NCI-H2107 (cell line): ENCODE measurements around the gene INS.

Experiments used
- DNase-seq: peaks from one replicate; lab custom pipeline; 2025; lab: John Stamatoyannopoulos, UW

INS gene

DNA sequence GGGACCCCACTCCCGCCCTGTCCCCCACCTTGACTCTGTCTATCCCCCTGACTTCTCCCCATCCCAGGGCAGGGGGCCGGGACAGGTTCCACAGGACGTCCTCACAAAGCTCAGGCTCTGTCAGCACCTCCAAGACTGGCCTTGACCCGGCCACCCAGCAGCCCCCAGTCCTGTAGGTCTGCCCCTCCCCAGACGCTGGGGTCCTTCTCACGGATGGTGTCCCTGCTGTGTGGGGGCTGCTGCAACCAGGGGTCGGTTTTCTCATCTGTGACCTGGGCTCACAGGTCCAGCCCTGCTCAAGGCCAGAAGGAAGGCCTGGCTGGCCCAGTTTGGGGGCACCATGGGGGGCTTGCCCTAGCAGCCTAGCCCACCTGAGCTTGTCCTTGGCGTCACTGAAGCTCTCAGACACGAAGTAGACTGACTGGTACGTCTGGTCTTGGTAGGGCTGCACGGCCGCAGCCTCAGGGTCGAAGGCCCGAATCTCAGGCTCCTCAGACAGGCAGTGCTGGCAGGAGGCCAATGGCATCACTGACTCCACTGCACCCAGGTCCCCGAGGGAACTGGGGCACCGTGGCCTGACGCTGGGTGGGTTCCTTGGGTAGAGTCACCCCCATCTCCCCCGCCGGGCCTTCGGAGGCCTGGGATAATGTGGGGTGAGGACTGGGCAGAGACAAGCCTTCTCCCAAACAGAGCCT, 4.0 kb upstream of the INS start:
- DNase-seq = no peak

DNA sequence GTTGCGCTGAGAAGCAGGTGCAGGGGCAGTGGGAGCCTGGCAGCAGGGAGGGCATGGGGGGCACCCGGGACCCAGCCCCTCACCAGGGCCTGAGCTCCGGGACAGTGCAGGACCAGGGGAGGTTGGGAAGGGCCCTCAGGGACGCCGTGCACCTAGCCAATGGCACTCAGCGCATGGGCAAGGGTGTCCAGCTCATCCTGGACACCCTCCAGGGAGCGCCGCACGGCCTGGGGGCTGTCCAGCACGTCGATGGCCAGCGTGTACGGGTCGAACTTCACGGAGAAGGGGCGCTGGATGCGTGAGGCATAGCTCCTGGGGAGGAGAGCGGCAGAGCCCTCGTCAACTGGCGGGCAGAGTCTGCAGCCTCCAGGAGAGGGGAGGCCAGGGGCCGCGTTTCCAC, 3.1 kb upstream of the INS start:
- no peak for DNase-seq

GRCh38 chr11:2163428-2163978, 2.5 kb upstream of the INS start:
- DNase-seq = no peak

- no peak for DNase-seq
Measured at GRCh38 chr11:2159536-2160413, 1.2 kb downstream of the INS start.

DNA sequence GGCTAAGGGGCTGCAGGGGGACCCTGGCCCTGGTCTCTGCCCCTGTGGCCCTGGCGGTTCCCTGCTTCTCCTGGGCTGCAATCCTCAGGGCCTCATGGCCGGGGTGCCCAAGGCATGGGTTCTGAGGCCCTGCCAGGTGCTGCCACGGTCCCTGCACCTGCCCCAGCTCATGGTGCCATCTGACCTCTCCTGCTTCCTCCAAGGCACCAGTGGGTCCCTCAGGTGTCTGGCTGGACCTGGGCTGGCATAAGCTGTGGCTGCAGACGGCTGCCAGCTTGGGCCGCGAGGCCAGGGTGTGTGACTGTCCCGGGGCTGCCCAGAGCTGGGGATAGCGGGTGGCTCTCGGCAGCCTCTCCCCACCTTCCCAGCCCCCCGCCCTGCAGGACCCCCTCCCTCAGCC, 2.0 kb downstream of the INS start:
- DNase-seq = no peak

GRCh38 chr11:2158296-2158737, 2.7 kb downstream of the INS start:
- no peak for DNase-seq

- no peak for DNase-seq
Measured at GRCh38 chr11:2157294-2158040, 3.5 kb downstream of the INS start.

GRCh38 chr11:2156416-2157182, 4.4 kb downstream of the INS start:
- no peak for DNase-seq

GRCh38 chr11:2155511-2155910, 5.5 kb downstream of the INS start:
- no peak for DNase-seq

GRCh38 chr11:2154889-2155288, 6.1 kb downstream of the INS start:
- DNase-seq = no peak

GRCh38 chr11:2154195-2154585, 6.8 kb downstream of the INS start:
- no peak for DNase-seq

- no peak for DNase-seq
Measured at GRCh38 chr11:2153581-2154194, 7.3 kb downstream of the INS start.

GRCh38 chr11:2151500-2152257, 9.3 kb downstream of the INS start:
- peak; percentile 35 for DNase-seq

DNA sequence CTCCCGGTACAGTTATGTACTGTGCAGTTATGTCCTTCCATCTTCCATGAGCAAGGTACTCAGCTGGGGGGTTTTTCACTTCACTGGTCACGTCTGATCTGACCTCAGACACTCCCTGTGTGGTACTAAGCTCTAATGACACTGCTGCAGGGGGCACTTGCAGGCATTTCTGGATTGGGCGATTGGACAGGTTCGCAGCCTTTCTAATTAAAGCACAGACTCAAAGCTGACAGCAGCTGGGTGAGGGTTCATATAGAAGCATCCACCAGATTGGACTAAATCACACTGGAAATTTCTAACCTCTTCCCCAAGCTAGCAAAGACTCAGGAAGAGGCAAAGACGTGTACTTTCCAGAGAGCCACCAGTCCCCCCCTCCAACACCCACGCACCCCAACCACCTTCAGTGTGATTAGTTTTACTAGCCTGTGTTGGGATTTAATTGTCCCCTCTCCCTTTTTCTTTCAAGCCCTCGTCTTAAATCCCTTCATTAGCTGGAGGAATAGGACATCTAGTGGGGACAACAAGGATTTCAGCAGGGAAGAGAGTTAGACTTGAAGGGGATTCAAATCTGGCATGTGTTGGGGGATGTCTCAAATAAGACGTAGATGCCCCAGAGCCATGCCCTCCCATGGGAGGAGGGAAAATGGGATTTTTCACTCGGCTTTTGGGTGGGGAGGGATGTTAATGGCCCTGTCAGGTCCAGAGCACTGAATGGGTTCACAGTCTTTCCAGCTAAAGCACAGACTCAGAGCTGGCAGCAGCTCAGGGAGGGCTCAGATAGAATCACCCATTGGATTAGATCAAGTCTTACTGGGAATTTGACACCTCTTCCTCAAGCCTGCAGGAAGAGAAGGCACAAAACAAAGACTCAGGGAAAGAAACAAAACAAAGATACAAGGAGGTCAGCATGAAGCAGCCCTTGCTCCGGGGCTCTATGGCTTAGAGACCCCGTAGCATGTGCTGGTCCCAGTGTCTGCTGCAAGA, 10.9 kb downstream of the INS start:
- no peak for DNase-seq

DNA sequence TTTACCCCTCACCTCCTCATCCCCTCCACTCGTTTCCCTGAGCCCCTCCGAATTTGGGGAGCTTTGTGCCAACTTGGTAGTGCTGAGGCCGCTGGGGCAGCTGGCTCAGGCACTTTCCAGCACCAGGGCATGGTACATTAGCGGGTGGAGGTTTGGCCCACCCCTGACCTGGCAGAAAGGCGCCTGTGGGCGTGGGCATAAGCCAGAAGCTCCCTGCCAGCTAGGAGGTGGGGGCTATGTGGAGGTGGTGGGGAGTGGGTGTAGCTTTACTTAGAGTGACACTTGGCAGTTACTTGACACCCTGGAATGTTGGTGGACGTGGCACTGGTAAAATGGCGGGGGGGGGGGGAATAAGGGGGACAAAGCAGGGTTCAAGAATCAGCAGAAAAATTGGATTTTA, 11.5 kb downstream of the INS start:
- DNase-seq = no peak

GRCh38 chr11:2148595-2148994, 12.4 kb downstream of the INS start:
- DNase-seq = no peak

DNA sequence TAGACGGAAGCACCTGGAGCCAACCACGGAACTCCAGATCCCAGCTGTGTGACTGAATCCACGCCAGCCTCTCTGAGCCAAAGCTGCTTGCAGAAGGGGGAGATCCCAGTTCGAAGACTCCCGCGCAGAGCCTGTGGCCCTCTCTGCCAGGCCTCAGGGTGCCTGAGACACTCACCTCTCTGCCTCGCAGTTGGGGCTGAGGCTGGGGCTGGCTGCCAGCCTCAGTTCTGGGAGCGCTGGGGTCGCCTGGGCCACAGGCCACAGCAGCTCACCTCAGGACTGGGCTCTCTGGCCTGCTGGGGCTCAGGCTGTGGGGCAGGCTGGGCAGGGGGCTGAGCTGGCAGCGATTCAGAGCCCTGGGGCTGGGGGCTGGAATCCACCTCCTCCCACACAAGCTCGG, 13.6 kb downstream of the INS start:
- DNase-seq = no peak

DNA sequence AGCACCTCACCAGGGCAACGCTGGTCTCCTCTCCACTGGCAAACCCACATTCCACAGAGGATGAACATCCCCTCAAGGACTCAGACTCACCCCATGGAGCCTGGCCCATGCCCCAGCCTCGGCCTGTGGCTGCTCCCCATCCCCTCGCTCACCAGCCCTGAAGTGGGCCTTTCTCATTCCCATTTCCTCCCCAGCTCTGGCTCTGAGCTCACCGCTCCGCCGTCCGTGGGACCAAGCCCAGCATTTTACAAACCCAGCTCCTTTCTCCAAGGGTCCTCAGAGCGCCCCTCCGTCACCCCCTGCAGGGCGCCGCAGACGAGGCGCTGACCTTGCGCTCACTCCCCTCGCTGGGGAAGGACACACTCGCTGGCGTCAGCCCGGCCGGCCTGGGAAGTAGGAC, 15.0 kb downstream of the INS start:
- no peak for DNase-seq

DNA sequence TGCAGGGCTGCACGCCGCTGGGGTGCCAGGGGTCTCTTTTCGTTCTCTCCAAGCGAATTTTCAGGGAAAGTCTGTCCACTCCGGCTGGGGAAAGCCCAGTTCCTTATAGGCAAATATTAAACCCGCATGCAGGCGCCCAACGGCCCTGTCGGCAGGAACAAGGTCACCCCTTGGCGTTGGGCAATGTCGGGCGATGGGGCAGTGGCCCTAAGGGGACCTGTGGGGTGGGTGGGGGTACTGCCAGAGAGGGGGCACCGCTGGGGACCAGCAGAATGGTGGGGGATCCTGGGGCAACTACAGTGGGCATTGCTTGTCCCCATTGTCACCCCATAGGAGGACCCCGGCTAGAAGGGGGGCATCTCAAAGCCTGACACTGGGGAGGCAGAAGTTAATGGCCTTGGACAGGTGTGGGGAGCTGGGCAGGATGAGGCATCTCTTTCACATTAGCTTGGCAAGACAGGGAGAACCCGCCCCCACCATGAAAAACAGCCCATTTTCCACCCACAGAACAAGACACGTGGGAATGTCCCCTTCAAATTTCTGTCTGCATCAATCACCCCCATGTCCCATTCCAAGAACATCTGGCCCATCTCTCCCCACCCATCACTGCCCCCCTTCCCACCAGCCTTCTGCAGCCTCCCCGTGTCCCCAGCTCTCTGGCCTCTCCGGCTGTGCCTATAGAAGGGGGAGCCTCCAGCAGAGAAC, 16.3 kb downstream of the INS start:
- no peak for DNase-seq
